Daoy (cell line): ENCODE measurements around the gene TMEM128. TPM values are rescaled to one million over a fixed set of nuclear protein-coding genes. Genes with fewer than 3 reads are reported as not detected.
A peak's percentile ranks its signal among the peaks of the same experiment; 100 is the strongest.
"Not testable (repeated sequence)": the region's sequence is repeated elsewhere in the genome, so short reads cannot be mapped to it uniquely, and the experiment has no call there.

ENCODE experiments used
- DNase-seq: peaks from one replicate; pipeline ENCODE4 v3.0.0-alpha.2; 2015; ENCODE audit warnings: low read depth
- total RNA-seq: library from RNA; depleted of rRNA; stranded (reverse); fragments of >200 nt; shearing (Covaris generic); gene quantifications from 2 replicates; pipeline ENCODE4 v1.2.3, GENCODE V29; 2014

The TMEM128 gene
- total RNA-seq, 1 experiment from 2014 or later = 19.4 TPM

GRCh38 chr4:4256799-4257198 is 8.8 kb upstream of the TMEM128 start:
- DNase-seq = no peak

- DNase-seq = no peak
Measured at GRCh38 chr4:4254666-4255065, 6.6 kb upstream of the TMEM128 start.

- no peak for DNase-seq
Measured at GRCh38 chr4:4254199-4254598, 6.2 kb upstream of the TMEM128 start.

- no peak for DNase-seq
Measured at GRCh38 chr4:4249866-4250265, 1.8 kb upstream of the TMEM128 start.

- not testable (repeated sequence) for DNase-seq
Measured at GRCh38 chr4:4249342-4249741, 1.3 kb upstream of the TMEM128 start.

- no peak for DNase-seq
Measured at GRCh38 chr4:4248885-4249203, 821 bp upstream of the TMEM128 start.

- no peak for DNase-seq
Measured at GRCh38 chr4:4247696-4248028, 361 bp downstream of the TMEM128 start.

- no peak for DNase-seq
Measured at GRCh38 chr4:4245172-4245571, 2.9 kb downstream of the TMEM128 start.

GRCh38 chr4:4239551-4239950 is 8.5 kb downstream of the TMEM128 start:
- not testable (repeated sequence) for DNase-seq

- DNase-seq = no peak
Measured at GRCh38 chr4:4233610-4234009, 14.4 kb downstream of the TMEM128 start.

GRCh38 chr4:4228356-4228668 is 19.7 kb downstream of the TMEM128 start:
- DNase-seq = no peak

- DNase-seq = no peak
Measured at GRCh38 chr4:4227510-4228355, 20.3 kb downstream of the TMEM128 start.

- DNase-seq = no peak
Measured at GRCh38 chr4:4226606-4227438, 21.2 kb downstream of the TMEM128 start, which contains the start of gene OTOP1. Gene OTOP1, minus strand, starts transcription at chr4:4226929. Its CDS starts 65 bp downstream, at chr4:4226864.

GRCh38 chr4:4225915-4226605 is 22.0 kb downstream of the TMEM128 start:
- DNase-seq = no peak

GRCh38 chr4:4217113-4217512 is 30.9 kb downstream of the TMEM128 start:
- peak; percentile 19 for DNase-seq

- peak; percentile 75 for DNase-seq
Measured at GRCh38 chr4:4216648-4217047, 31.4 kb downstream of the TMEM128 start.

GRCh38 chr4:4213674-4214073 is 34.3 kb downstream of the TMEM128 start:
- not testable (repeated sequence) for DNase-seq

GRCh38 chr4:4206204-4206603 is 41.8 kb downstream of the TMEM128 start:
- no peak for DNase-seq

GRCh38 chr4:4204401-4204745 is 43.6 kb downstream of the TMEM128 start:
- no peak for DNase-seq

- no peak for DNase-seq
Measured at GRCh38 chr4:4203688-4204400, 44.2 kb downstream of the TMEM128 start.

GRCh38 chr4:4202510-4202909 is 45.5 kb downstream of the TMEM128 start:
- DNase-seq = peak; percentile 19

- peak; percentile 16 for DNase-seq
Measured at GRCh38 chr4:4200624-4201023, 47.4 kb downstream of the TMEM128 start.
